ENCODE measurements around the gene GDPD2.

DNA sequence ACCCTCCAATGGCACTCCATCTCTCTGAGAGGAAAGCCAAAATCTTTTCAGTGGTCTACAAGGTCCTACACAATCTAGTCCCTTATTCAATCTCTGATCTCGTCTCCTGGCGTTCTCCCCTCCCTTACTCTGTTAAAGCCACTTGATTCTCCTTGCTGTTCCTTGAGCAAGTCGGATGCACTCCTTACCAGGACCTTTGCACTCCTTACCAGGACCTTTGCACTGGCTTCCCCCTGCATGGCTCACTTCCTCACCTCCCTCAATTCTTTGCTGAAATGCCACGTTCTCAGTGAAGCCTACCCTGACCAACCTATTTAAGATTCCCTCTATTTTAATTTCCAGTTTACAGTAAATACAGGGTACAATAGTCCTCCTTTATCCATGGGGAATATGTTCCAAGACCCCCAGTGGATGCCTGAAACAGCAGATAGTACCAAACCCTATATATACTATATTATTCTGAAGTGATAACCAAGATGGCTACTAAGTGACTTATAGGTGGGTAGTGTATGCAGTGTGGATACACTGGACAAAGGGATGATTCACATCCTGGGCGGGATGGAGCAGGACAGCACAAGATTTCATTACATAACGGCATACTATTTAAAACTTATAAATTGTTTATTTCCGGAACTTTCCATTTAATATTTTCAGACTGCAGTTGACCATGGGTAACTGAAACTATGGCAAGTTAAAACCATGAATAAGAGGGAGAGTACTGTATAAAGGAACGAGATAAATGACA lies 15.0 kb downstream of the GDPD2 start:
- TF ChIP-seq GATA2 (IDR thresholded peaks at IDR 0.05; ENCODE audit: low read depth, low read length) (no peak), GATA3 (IDR thresholded peaks at IDR 0.05; ENCODE audit: low read depth, low read length) (no peak)
